B cell (primary cell): ENCODE measurements around the gene ARHGAP26. TPM values are rescaled to one million over a fixed set of nuclear protein-coding genes. Genes with fewer than 3 reads are reported as not detected.

Experiments
- ATAC-seq: fragments of 200-7000 bp; cut with Tn5 transposase; one replicate; pipeline ENCODE4 v1.10.0; 2021; ENCODE audit warnings: low read depth, mild to moderate bottlenecking, moderate number of reproducible peaks, moderate library complexity
- CTCF ChIA-PET: fragments of 350-600 bp; sonication (Branson Sonifier 250); formaldehyde crosslinking; loops from one replicate; lab custom pipeline; 2021; ENCODE audit warnings: antibody characterized with exemption, inconsistent platforms; lab: Charles Lee
- POLR2A ChIA-PET: fragments of 350-600 bp; sonication (Branson Sonifier 250); formaldehyde crosslinking; loops from one replicate; lab custom pipeline; 2021; ENCODE audit warnings: antibody characterized with exemption; lab: Charles Lee
- DNase-seq: peaks from one replicate; pipeline ENCODE4 v3.0.0; 2013
- H2AFZ ChIP-seq: 2 replicates; pipeline ENCODE4 v1.6.1; 2012; ENCODE audit warnings: mild to moderate bottlenecking, low read depth, low read length; ENCODE audit not compliant: insufficient read depth, poor library complexity, severe bottlenecking
- H3K27ac ChIP-seq, 2 donors: 1 replicate in 1 of 2; 2 replicates in 1 of 2; pipeline ENCODE4 v1.5.1; 2012 to 2013; ENCODE audit warnings: low read length in 2 of 2, mild to moderate bottlenecking in 2 of 2, moderate library complexity in 1 of 2
- H3K27me3 ChIP-seq, 4 experiments: fragments of 200-600 bp in 1 of 4; sonication (generic) in 1 of 4; replicated peaks in 1 of 4; 1 replicate in 2 of 4; 2 replicates in 2 of 4; pipeline versions ENCODE4 v1.6.1 to v1.7.0; 2013 to 2016; ENCODE audit warnings: low read length in 3 of 4, mild to moderate bottlenecking in 2 of 4, mixed read lengths in 1 of 4, moderate library complexity in 1 of 4; ENCODE audit not compliant: insufficient read depth in 4 of 4, control insufficient read depth in 3 of 4; ENCODE audit errors: control extremely low read depth in 1 of 4
- H3K36me3 ChIP-seq, 2 experiments: replicated peaks in 1 of 2; 1 replicate in 1 of 2; 2 replicates in 1 of 2; pipeline versions ENCODE4 v1.6.1 to v1.7.1; 2013; ENCODE audit warnings: low read length in 1 of 2; ENCODE audit not compliant: insufficient read depth in 2 of 2, control insufficient read depth in 1 of 2; ENCODE audit errors: control extremely low read depth in 1 of 2, extremely low read depth in 1 of 2
- H3K4me1 ChIP-seq, 2 donors: fragments of 200-600 bp in 1 of 2; sonication (generic) in 1 of 2; 1 replicate in 1 of 2; 2 replicates in 1 of 2; pipeline versions ENCODE4 v1.5.1 to v1.6.1; 2013 to 2017; ENCODE audit warnings: low read length in 2 of 2; ENCODE audit not compliant: control insufficient read depth in 2 of 2, insufficient read depth in 2 of 2
- H3K4me2 ChIP-seq: replicated peaks from 2 replicates; pipeline ENCODE3; 2012; ENCODE audit warnings: mild to moderate bottlenecking, low read depth, low read length; ENCODE audit not compliant: poor library complexity, severe bottlenecking
- H3K4me3 ChIP-seq, 5 experiments: fragments of 200-600 bp in 1 of 5; sonication (generic) in 1 of 5; 1 replicate in 3 of 5; 2 replicates in 2 of 5; pipeline versions ENCODE4 v1.5.1 to v1.7.0; 2011 to 2016; ENCODE audit warnings: low read length in 4 of 5, mild to moderate bottlenecking in 4 of 5, low read depth in 2 of 5, control low read depth in 1 of 5, moderate library complexity in 1 of 5; ENCODE audit not compliant: insufficient read depth in 1 of 5; ENCODE audit errors: control extremely low read depth in 1 of 5, extremely low read depth in 1 of 5
- H3K79me2 ChIP-seq: fragments of 200-600 bp; sonication (generic); one replicate; pipeline ENCODE4 v1.6.0; 2016; ENCODE audit warnings: low read length; ENCODE audit not compliant: control insufficient read depth, insufficient read depth
- H3K9ac ChIP-seq: fragments of 200-600 bp; sonication (generic); 2 replicates; pipeline ENCODE4 v1.6.1; 2017; ENCODE audit warnings: mild to moderate bottlenecking, low read length, moderate library complexity
- H3K9me3 ChIP-seq, 3 donors: one replicate each; pipeline versions ENCODE4 v1.6.1 to v1.7.1; 2013; ENCODE audit warnings: low read length in 2 of 3; ENCODE audit not compliant: control insufficient read depth in 2 of 3, insufficient read depth in 1 of 3; ENCODE audit errors: control extremely low read depth in 1 of 3
- H4K20me1 ChIP-seq: 2 replicates; pipeline ENCODE4 v1.6.0; 2012; ENCODE audit warnings: mild to moderate bottlenecking, low read length; ENCODE audit not compliant: insufficient read depth, control insufficient read depth, poor library complexity, severe bottlenecking
- H3K27ac Mint-ChIP-seq: one replicate; pipeline ENCODE4 v1.8.0; 2021; ENCODE audit warnings: mixed read lengths
- H3K27me3 Mint-ChIP-seq: one replicate; pipeline ENCODE4 v1.8.0; 2021; ENCODE audit warnings: mixed read lengths
- H3K4me1 Mint-ChIP-seq: one replicate; pipeline ENCODE4 v1.8.0; 2021; ENCODE audit warnings: mixed read lengths
- H3K4me3 Mint-ChIP-seq: one replicate; pipeline ENCODE4 v1.8.0; 2021; ENCODE audit warnings: mixed read lengths
- H3K9me3 Mint-ChIP-seq: one replicate; pipeline ENCODE4 v1.8.0; 2022; ENCODE audit warnings: mixed read lengths; ENCODE audit not compliant: insufficient read depth
- CTCF ChIP-seq: fragments of 200-600 bp; IDR thresholded peaks from one replicate; pipeline ENCODE4 v1.8.0; 2022; ENCODE audit warnings: antibody characterized with exemption, mild to moderate bottlenecking
- EZH2 ChIP-seq: IDR thresholded peaks from 2 replicates; pipeline ENCODE4 v1.6.1; 2012; ENCODE audit warnings: borderline replicate concordance, low read depth, mild to moderate bottlenecking, moderate library complexity, low read length; ENCODE audit not compliant: insufficient read depth, poor library complexity, severe bottlenecking
- WGBS: methylation state at CpG from one replicate; pipeline ENCODE4 v1.1.5; 2013; ENCODE audit warnings: missing lambda C conversion rate; ENCODE audit not compliant: insufficient coverage; 5-methylcytosine and 5-hydroxymethylcytosine counted together
- intact Hi-C: fragments of 100-400 bp; cut with micrococcal nuclease; formaldehyde crosslinking; loops from one replicate; pipeline ENCODE4 v1.10.0; 2022
- polyA plus RNA-seq: library from polyadenylated mRNA; depleted of rRNA; stranded (reverse); fragments of >200 nt; gene quantifications from 2 replicates; pipeline ENCODE4 v1.2.3, GENCODE V29; 2012
- total RNA-seq, 2 donors: library from RNA; stranded (reverse); fragments of 120-200 nt in 1 of 2; gene quantifications; 1 replicate in 1 of 2; 2 replicates in 1 of 2; pipeline versions ENCODE4 v1.2.3 to v1.2.4, GENCODE V29; 2013 to 2022

ARHGAP26 gene
- total and polyA plus RNA-seq, 2 donors (not counting 1 experiment from before 2014, with no cell fraction given), result 1.8 to 22.5 TPM

GRCh38 chr5:143262393-143263174, 492.4 kb downstream of the ARHGAP26 start:
- TF ChIP-seq CTCF (no peak), EZH2 (no peak)
- Histone ChIP-seq H3K9me3 (peaks cover 0 to 10% (median 0%) of the 10 kb centered on the region in 3 donors), H3K79me2 (no peaks in the 10 kb centered on the region), H3K27ac (no peak overlapping the region), H3K4me3 (no peak overlapping the region), H3K27me3 (no peaks in the 10 kb centered on the region), H2AFZ (no peak overlapping the region), H3K4me2 (no peak overlapping the region), H3K36me3 (no peaks in the 10 kb centered on the region), H3K4me1 (no peaks in the 10 kb centered on the region), H3K9ac (no peak overlapping the region), H4K20me1 (no peaks in the 10 kb centered on the region)
- H3K27me3 Mint-ChIP-seq, result no peaks in the 10 kb centered on the region
- CTCF ChIA-PET, result no interaction called here
- ATAC-seq, result no peak
- POLR2A ChIA-PET, result no interaction called here
- WGBS, result no CpG with 5 or more reads among the region's 1 CpG
- H3K9me3 Mint-ChIP-seq, result peaks cover 11% of the 10 kb centered on the region
- no peak for DNase-seq
- intact Hi-C loops, result no loop called here
- H3K4me3 Mint-ChIP-seq, result no peak overlapping the region
- no peaks in the 10 kb centered on the region for H3K4me1 Mint-ChIP-seq
- no peak overlapping the region for H3K27ac Mint-ChIP-seq

- H3K36me3 ChIP-seq, result no peaks in the 10 kb centered on the region
- H3K4me2 ChIP-seq, result no peak overlapping the region
- Mint-ChIP-seq H3K9me3 (peaks cover 18% of the 10 kb centered on the region), H3K4me1 (no peaks in the 10 kb centered on the region), H3K27ac (no peak overlapping the region), H3K4me3 (no peak overlapping the region), H3K27me3 (no peaks in the 10 kb centered on the region)
- H3K27ac ChIP-seq, result no peak overlapping the region
- DNase-seq (no peak), ATAC-seq (no peak)
- WGBS, result 86% methylated on average over 1 of the region's 4 CpGs
- H2AFZ ChIP-seq, result no peak overlapping the region
- ChIA-PET CTCF (no interaction called here), POLR2A (no interaction called here)
- no peaks in the 10 kb centered on the region for H3K79me2 ChIP-seq
- no peaks in the 10 kb centered on the region for H3K4me1 ChIP-seq
- no peak overlapping the region for H3K4me3 ChIP-seq
- intact Hi-C loops, result no loop called here
- H3K9me3 ChIP-seq, result peaks cover 0 to 12% (median 5%) of the 10 kb centered on the region in 3 donors
- H4K20me1 ChIP-seq, result no peaks in the 10 kb centered on the region
- H3K27me3 ChIP-seq, result no peaks in the 10 kb centered on the region
- TF ChIP-seq EZH2 (no peak), CTCF (no peak)
- H3K9ac ChIP-seq, result no peak overlapping the region
These were observed 493.2 kb downstream of the ARHGAP26 start for GRCh38 chr5:143263272-143263810.
